ENCODE data around the gene BCKDK. TPM values are rescaled to one million over a fixed set of nuclear protein-coding genes. Genes with fewer than 3 reads are reported as not detected.

Gene BCKDK
- total and polyA plus RNA-seq, 2 of the 8 experiments (the other 6 are each of a cell fraction or from before 2014, with no cell fraction given) = 49.6 to 77.1 TPM

DNA sequence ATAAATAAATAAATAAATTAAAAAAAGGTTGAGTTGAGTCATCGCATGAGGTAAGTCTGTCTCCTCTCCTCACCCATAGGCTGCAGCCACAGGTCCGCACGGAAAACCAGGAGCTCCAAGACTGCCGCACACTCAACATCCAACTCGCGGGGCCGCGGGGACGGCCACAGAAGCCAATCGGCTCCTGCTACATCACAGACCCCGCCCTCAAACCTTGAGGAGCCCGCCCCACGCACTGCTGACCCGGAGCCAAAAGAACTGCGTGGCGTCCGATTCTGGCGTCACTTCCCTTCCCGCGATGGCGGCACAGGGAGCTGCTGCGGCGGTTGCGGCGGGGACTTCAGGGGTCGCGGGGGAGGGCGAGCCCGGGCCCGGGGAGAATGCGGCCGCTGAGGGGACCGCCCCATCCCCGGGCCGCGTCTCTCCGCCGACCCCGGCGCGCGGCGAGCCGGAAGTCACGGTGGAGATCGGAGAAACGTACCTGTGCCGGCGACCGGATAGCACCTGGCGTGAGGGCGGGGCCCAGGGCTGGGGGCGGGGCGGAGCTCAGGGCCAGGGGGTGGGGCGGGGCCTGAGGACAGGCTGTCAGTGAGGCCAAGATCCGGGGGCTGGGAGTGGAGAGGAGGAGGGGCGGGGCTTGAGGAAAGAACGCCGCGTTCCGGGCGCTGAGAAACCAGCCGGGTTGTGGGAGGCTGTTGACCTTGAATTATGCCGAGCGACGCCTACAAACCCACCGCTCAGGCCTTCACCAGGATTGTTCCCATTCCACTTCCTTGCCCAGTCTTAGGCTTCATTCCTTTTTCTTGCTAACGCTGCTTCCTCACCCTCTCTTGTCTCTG, 9.4 kb downstream of the BCKDK start, which contains the start of gene KAT8:
Gene KAT8 (plus strand): TSS at position 281 of the 839 bp plus-strand sequence. CDS start 18 bp downstream, at position 299.
- H4K5ac ChIP-seq (ENCODE audit: insufficient read length, low read depth, low read length) = no peak within 1 kb of the TSS
- H3K79me1 ChIP-seq (ENCODE audit: low read depth, low read length) = peaks cover 8% of the 10 kb centered on the region
- H3K4me3 ChIP-seq (ENCODE audit: extremely low read depth in 1 of 4, insufficient read depth in 2 of 4, low read depth in 3 of 4, low read length in 4 of 4) = peak within 1 kb of the TSS; percentile 70 to 96 (median 90)
- no peak within 1 kb of the TSS for H2BK15ac ChIP-seq (ENCODE audit: low read length)
- no peak within 1 kb of the TSS for H2BK120ac ChIP-seq (replicated peaks; ENCODE audit: low read depth, low read length)
- peak within 1 kb of the TSS; percentile 90 for H3K27ac ChIP-seq (ENCODE audit: low read depth, low read length)
- peak within 1 kb of the TSS; percentile 94 to 98 for H3K4me2 ChIP-seq (ENCODE audit: insufficient read depth in 1 of 2, low read depth in 2 of 2, low read length in 2 of 2)
- H3K27me3 ChIP-seq (replicated peaks in 1 of 4; ENCODE audit: control insufficient read depth in 3 of 4, extremely low read depth in 1 of 4, insufficient read depth in 3 of 4, low read length in 3 of 4) = no peaks in the 10 kb centered on the region
- H3K18ac ChIP-seq (ENCODE audit: extremely low read depth, low read length) = no peak within 1 kb of the TSS; the same call in 1 of the 2 replicates
- no peak within 1 kb of the TSS for H2BK20ac ChIP-seq (ENCODE audit: low read length)
- no peak within 1 kb of the TSS for H2AK5ac ChIP-seq (ENCODE audit: low read depth, low read length)
- ChIA-PET CTCF (ENCODE audit: partially characterized antibody) (interaction anchor here (0.6 to 1.4 kb wide), 13 partner anchors 9 to 341 kb away, joined by 3 to 10 read pairs (median 3); partner anchors contain the start of genes BCKDK and HSD3B7), POLR2A (ENCODE audit: partially characterized antibody) (interaction anchor here (0.6 to 29.9 kb wide), 37 partner anchors 9 to 342 kb away, joined by 3 to 713 read pairs (median 5); partner anchors contain the start of genes ARMC5, BCKDK, FUS and HSD3B7)
- H2BK12ac ChIP-seq (ENCODE audit: low read depth, low read length) = no peak within 1 kb of the TSS
- peaks cover 6% of the 10 kb centered on the region for H3K23me2 ChIP-seq (ENCODE audit: low read depth, low read length)
- H2BK5ac ChIP-seq (ENCODE audit: low read depth, low read length) = peak within 1 kb of the TSS; percentile 79
- DNase-seq (ENCODE audit: low read depth in 1 of 2, low spot score in 2 of 2) (peak; percentile 90 to 94), FAIRE-seq (no peak)
- peaks cover 0 to 4% (median 2%) of the 10 kb centered on the region in 4 experiments; a peak in 3 of 7 replicates for H3K4me1 ChIP-seq (replicated peaks in 1 of 4; ENCODE audit: control insufficient read depth in 3 of 4, insufficient read depth in 4 of 4, low read length in 3 of 4)
- 1% methylated on average over 30 of the region's 68 CpGs; no CpG with 5 or more reads in 1 of the 2 experiments for WGBS, 2 experiments (ENCODE audit: extremely low coverage in 1 of 2, insufficient coverage in 1 of 2, insufficient read length in 1 of 2, insufficient replicate concordance in 2 of 2, low coverage in 1 of 2, low lambda C conversion rate in 2 of 2, missing lambda C conversion rate in 1 of 2)
- H3K9me3 ChIP-seq (ENCODE audit: insufficient read depth in 2 of 2, low read depth in 1 of 2, low read length in 1 of 2) = no peaks in the 10 kb centered on the region
- no peak within 1 kb of the TSS for H4K91ac ChIP-seq (replicated peaks; ENCODE audit: insufficient read length, low read length)
- H3K14ac ChIP-seq (ENCODE audit: insufficient read length) = no peak within 1 kb of the TSS
- no peak within 1 kb of the TSS for H3K56ac ChIP-seq (replicated peaks; ENCODE audit: insufficient read length, low read depth, low read length)
- peak within 1 kb of the TSS; percentile 98; the same call in 1 of the 2 replicates for H4K8ac ChIP-seq (ENCODE audit: extremely low read depth, insufficient read depth, low read length)
- peaks cover 0 to 5% of the 10 kb centered on the region in 2 experiments for H4K20me1 ChIP-seq (replicated peaks in 1 of 2; ENCODE audit: control insufficient read depth in 1 of 2, insufficient read depth in 2 of 2, low read length in 2 of 2)
- H3K23ac ChIP-seq (ENCODE audit: insufficient read length) = no peak within 1 kb of the TSS
- H3K36me3 ChIP-seq (ENCODE audit: control insufficient read depth in 2 of 4, insufficient read depth in 4 of 4, low read length in 3 of 4) = peaks cover 16 to 26% (median 21%) of the 10 kb centered on the region in 4 experiments
- H3K4ac ChIP-seq (replicated peaks; ENCODE audit: insufficient read length, low read depth, low read length) = no peak within 1 kb of the TSS
- H2AFZ ChIP-seq (ENCODE audit: low read length) = no peak within 1 kb of the TSS
- H3K9ac ChIP-seq (replicated peaks in 1 of 4; ENCODE audit: extremely low read depth in 1 of 4, low read depth in 3 of 4, low read length in 3 of 4) = peak within 1 kb of the TSS; percentile 75 to 92 (median 87)
- peaks cover 3 to 19% of the 10 kb centered on the region in 2 experiments; a peak in 3 of 4 replicates for H3K79me2 ChIP-seq (ENCODE audit: control insufficient read depth in 1 of 2, insufficient read depth in 2 of 2, low read length in 2 of 2)
- TF ChIP-seq KDM5A (IDR thresholded peaks at IDR 0.05; ENCODE audit: low read length) = peak; percentile 94
- no peak for TF ChIP-seq EP300 (IDR thresholded peaks at IDR 0.05; ENCODE audit: borderline replicate concordance in 1 of 2, low read depth in 2 of 2, low read length in 2 of 2)
- no peak; the same call in 1 of the 2 replicates for TF ChIP-seq BACH1 (IDR thresholded peaks at IDR 0.05; ENCODE audit: low read length)
- TF ChIP-seq POU5F1 (IDR thresholded peaks at IDR 0.05; ENCODE audit: low read depth, low read length) = no peak
- TF ChIP-seq KDM1A (IDR thresholded peaks at IDR 0.05; ENCODE audit: borderline replicate concordance, low read length) = no peak
- TF ChIP-seq NRF1 (IDR thresholded peaks at IDR 0.05; ENCODE audit: low read depth, low read length) = no peak
- TF ChIP-seq CHD2 (IDR thresholded peaks at IDR 0.05; ENCODE audit: low read length) = peak; percentile 73
- TF ChIP-seq KDM4A (IDR thresholded peaks at IDR 0.05; ENCODE audit: low read depth, low read length, severe bottlenecking) = peak; percentile 43
- TF ChIP-seq TCF12 (IDR thresholded peaks at IDR 0.05; ENCODE audit: low read depth, low read length) = no peak
- TF ChIP-seq SRF (IDR thresholded peaks at IDR 0.05; ENCODE audit: low read depth, low read length) = no peak
- no peak for TF ChIP-seq BCL11A (IDR thresholded peaks at IDR 0.05; ENCODE audit: low read depth in 2 of 2, low read length in 2 of 2)
- no peak for TF ChIP-seq MAFK (IDR thresholded peaks at IDR 0.05; ENCODE audit: low read depth, low read length)
